GM23248 (cell line): ENCODE results near the gene MTMR2.

ENCODE experiments used
- EZH2 ChIP-seq: fragments of 200-600 bp; sonication (generic); IDR thresholded peaks from 2 replicates; pipeline ENCODE4 v1.6.1; 2018; ENCODE audit warnings: antibody characterized with exemption, mild to moderate bottlenecking; ENCODE audit not compliant: insufficient read depth, poor library complexity, severe bottlenecking
- EZH2phosphoT487 ChIP-seq: fragments of 200-600 bp; sonication (generic); IDR thresholded peaks from 2 replicates; pipeline ENCODE4 v1.6.1; 2018; ENCODE audit warnings: antibody characterized with exemption, moderate library complexity, mild to moderate bottlenecking, low read depth; ENCODE audit not compliant: insufficient read depth

DNA sequence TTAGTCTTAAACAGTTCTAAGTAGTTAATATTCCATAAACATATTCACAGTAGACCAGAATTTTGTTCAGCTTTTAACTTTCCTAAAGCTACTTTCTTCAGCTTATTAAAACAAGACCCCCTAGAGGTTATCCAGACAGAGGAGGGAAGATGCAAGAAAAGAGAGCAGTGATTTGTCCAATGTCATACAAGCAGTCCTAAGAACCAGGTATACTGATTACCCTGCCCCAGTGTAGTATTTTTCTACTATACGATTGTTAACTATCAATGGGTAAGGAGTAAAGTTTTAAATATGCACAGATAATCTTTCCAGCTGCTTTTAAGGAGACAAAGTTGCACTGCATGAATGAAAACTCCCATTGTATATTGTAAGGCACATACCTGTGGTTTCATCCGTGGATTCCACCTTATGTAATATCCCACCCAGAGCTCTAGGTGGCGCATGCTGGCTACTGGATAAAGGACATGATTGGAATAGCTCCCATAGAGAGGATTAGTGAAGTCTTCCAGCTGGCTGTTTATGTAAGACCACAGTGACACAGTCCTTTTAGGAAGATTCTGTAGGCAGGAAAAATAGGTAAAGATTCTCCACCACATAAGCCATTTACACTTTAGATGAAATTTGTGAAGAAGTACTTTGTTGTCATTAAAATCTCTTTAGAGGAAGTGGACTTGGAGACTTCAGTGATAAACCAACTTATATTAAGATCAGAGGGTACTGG lies 88.0 kb downstream of the MTMR2 start:
- no peak for TF ChIP-seq EZH2phosphoT487
- no peak for TF ChIP-seq EZH2
